Upper lobe of right lung (tissue), 1 donor: Measurements from ENCODE around the gene ANK3. TPM values are rescaled to one million over a fixed set of nuclear protein-coding genes. Genes with fewer than 3 reads are reported as not detected.

Experiments used
- ATAC-seq: fragments of 200-7000 bp; cut with Tn5 transposase; one replicate; pipeline ENCODE4 v1.9.1; 2020; ENCODE audit warnings: mild to moderate bottlenecking, moderate library complexity
- DNase-seq: peaks from one replicate; pipeline ENCODE4 v3.0.0-alpha.2; 2020
- H3K27ac ChIP-seq: fragments of 200-600 bp; one replicate; pipeline ENCODE4 v1.8.0; 2022
- H3K27me3 ChIP-seq: fragments of 200-600 bp; one replicate; pipeline ENCODE4 v1.8.0; 2022; ENCODE audit warnings: mild to moderate bottlenecking
- H3K36me3 ChIP-seq: fragments of 200-600 bp; one replicate; pipeline ENCODE4 v1.8.0; 2022
- H3K4me1 ChIP-seq: fragments of 200-600 bp; one replicate; pipeline ENCODE4 v1.8.0; 2022
- H3K4me3 ChIP-seq: fragments of 200-600 bp; one replicate; pipeline ENCODE4 v1.8.0; 2022; ENCODE audit warnings: mild to moderate bottlenecking
- H3K9me3 ChIP-seq: fragments of 200-600 bp; one replicate; pipeline ENCODE4 v1.8.0; 2022
- CTCF ChIP-seq: fragments of 200-600 bp; IDR thresholded peaks from one replicate; pipeline ENCODE4 v1.8.0; 2022; ENCODE audit warnings: antibody characterized with exemption
- intact Hi-C: fragments of 100-400 bp; cut with DNase I; formaldehyde crosslinking; loops from one replicate; pipeline ENCODE4 v1.11.0; 2022
- total RNA-seq: library from RNA; stranded (reverse); fragmentation: NEBNext Ultra II Directional; extraction: Animal tissue kit (Norgen Biotek cat#: 25700); gene quantifications from one replicate; pipeline ENCODE4 v1.2.1, GENCODE V29; 2021
- donor health status: DM: no; HTN: yes; CAD: no; lungs with severe emphysema.

Gene ANK3
- total RNA-seq, 1 donor from 2014 or later, result 91.1 TPM

- no peak overlapping the region for H3K4me3 ChIP-seq
- peak; percentile 56 for ATAC-seq
- no peak for TF ChIP-seq CTCF
- intact Hi-C loops, result no loop called here
- no peaks in the 10 kb centered on the region for H3K36me3 ChIP-seq
- H3K4me1 ChIP-seq, result no peaks in the 10 kb centered on the region
- no peaks in the 10 kb centered on the region for H3K9me3 ChIP-seq
- no peak for DNase-seq
- no peak overlapping the region for H3K27ac ChIP-seq
- H3K27me3 ChIP-seq, result no peaks in the 10 kb centered on the region
Observed at GRCh38 chr10:60394446-60394845, 4.8 kb upstream of the ANK3 start.

GRCh38 chr10:60390224-60390626, 550 bp upstream of the ANK3 start:
- Histone ChIP-seq H3K9me3 (no peaks in the 10 kb centered on the region), H3K4me3 (no peak overlapping the region), H3K27me3 (no peaks in the 10 kb centered on the region), H3K4me1 (peaks cover 3% of the 10 kb centered on the region), H3K36me3 (no peaks in the 10 kb centered on the region), H3K27ac (no peak overlapping the region)
- DNase-seq, result no peak
- intact Hi-C loops, result no loop called here
- no peak for TF ChIP-seq CTCF
- ATAC-seq, result no peak

GRCh38 chr10:60388709-60389301, 870 bp downstream of the ANK3 start:
- no peak for TF ChIP-seq CTCF
- Histone ChIP-seq H3K4me1 (peaks cover 6% of the 10 kb centered on the region), H3K27ac (no peak overlapping the region), H3K4me3 (no peak overlapping the region), H3K9me3 (no peaks in the 10 kb centered on the region), H3K36me3 (no peaks in the 10 kb centered on the region), H3K27me3 (no peaks in the 10 kb centered on the region)
- DNase-seq, result no peak
- peak; percentile 39 for ATAC-seq
- intact Hi-C loops, result no loop called here

GRCh38 chr10:60388116-60388625, 1.5 kb downstream of the ANK3 start:
- intact Hi-C loops, result no loop called here
- Histone ChIP-seq H3K4me3 (no peak overlapping the region), H3K4me1 (peaks cover 6% of the 10 kb centered on the region), H3K36me3 (no peaks in the 10 kb centered on the region), H3K9me3 (no peaks in the 10 kb centered on the region), H3K27me3 (no peaks in the 10 kb centered on the region), H3K27ac (no peak overlapping the region)
- no peak for TF ChIP-seq CTCF
- DNase-seq (no peak), ATAC-seq (no peak)

- TF ChIP-seq CTCF, result no peak
- Histone ChIP-seq H3K27me3 (no peaks in the 10 kb centered on the region), H3K4me3 (no peak overlapping the region), H3K36me3 (no peaks in the 10 kb centered on the region), H3K9me3 (no peaks in the 10 kb centered on the region), H3K27ac (no peak overlapping the region), H3K4me1 (peaks cover 6% of the 10 kb centered on the region)
- no peak for ATAC-seq
- intact Hi-C loops, result no loop called here
- DNase-seq, result no peak
Observed at GRCh38 chr10:60387531-60387930, 2.1 kb downstream of the ANK3 start.

GRCh38 chr10:60385399-60385738, 4.3 kb downstream of the ANK3 start:
- TF ChIP-seq CTCF, result no peak
- H3K27ac ChIP-seq, result no peak overlapping the region
- H3K4me3 ChIP-seq, result no peak overlapping the region
- H3K4me1 ChIP-seq, result peaks cover 6% of the 10 kb centered on the region
- no peaks in the 10 kb centered on the region for H3K36me3 ChIP-seq
- DNase-seq, result no peak
- H3K27me3 ChIP-seq, result no peaks in the 10 kb centered on the region
- intact Hi-C loops, result no loop called here
- no peak for ATAC-seq
- H3K9me3 ChIP-seq, result no peaks in the 10 kb centered on the region
